Activated CD4-positive, CD25-positive, alpha-beta regulatory T cell treated with anti-CD3 and anti-CD28 coated beads, Interleukin-2, amount 50 U/mL, for 72 hours (primary cell): ENCODE measurements around the gene GPBP1L1.
"Not testable (repeated sequence)": the region's sequence is repeated elsewhere in the genome, so short reads cannot be mapped to it uniquely, and the experiment has no call there.

Source experiments
- DNase-seq: peaks from one replicate; pipeline ENCODE4 v3.0.0; 2021

Gene GPBP1L1

DNA sequence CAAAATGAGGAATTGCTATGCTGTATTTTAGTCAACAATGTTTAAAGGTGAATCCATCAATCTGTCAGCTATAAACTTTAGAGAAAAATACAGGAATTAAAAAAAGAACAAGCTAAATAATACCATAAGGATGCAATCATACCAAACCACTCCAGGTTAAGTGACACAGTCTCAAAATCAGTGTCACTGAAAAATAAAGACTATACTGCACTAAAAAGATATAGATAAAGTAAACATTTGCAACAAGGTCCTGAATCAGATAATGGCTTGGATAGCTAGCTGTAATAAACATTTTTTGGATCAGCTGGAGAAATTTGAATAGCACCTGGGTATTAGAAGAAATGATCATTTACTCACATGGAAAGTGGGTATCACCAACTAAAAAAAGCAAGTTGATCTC, 7.8 kb downstream of the GPBP1L1 start:
- DNase-seq, result no peak

GRCh38 chr1:45677751-45678245, 8.5 kb downstream of the GPBP1L1 start:
- no peak for DNase-seq

DNA sequence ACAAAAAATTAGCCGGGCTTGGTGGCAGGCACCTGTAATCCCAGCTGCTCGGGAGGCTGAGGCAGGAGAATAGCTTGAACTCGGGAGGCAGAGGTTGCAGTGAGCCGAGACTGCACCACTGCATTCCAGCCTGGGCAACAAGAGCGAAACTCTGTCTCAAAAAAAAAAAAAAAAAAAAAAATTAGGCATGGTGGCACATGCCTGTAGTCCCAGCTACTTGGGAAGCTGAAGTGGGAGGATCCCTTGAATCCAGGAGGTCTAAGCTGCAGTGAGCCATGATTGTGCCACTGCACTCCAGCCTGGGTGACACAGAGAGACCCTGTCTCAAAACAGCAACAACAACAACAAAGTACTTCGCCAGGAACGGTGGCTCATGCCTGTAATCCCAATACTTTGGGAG, 9.8 kb downstream of the GPBP1L1 start:
- not testable (repeated sequence) for DNase-seq

GRCh38 chr1:45674478-45674877, 11.9 kb downstream of the GPBP1L1 start:
- DNase-seq, result no peak

DNA sequence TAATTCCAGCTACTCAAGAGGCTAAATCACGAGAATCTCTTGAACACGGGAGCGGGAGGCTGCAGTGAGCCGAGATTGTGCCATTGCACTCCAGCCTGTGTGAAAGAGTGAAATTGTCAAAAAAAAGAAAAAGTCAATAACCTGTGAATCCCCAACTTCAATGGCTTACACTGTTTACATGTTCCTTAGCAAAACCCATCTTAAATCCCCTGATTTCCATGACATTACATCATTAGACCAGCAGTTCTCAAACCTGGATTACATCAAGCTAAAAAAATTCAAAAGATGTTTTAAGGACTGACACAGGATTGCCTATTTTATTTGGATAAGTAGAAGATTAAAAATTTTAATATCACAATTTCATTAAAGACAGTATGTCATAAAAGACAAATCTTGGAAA, 12.4 kb downstream of the GPBP1L1 start:
- no peak for DNase-seq

GRCh38 chr1:45669859-45670655, 16.3 kb downstream of the GPBP1L1 start:
- DNase-seq, result no peak

DNA sequence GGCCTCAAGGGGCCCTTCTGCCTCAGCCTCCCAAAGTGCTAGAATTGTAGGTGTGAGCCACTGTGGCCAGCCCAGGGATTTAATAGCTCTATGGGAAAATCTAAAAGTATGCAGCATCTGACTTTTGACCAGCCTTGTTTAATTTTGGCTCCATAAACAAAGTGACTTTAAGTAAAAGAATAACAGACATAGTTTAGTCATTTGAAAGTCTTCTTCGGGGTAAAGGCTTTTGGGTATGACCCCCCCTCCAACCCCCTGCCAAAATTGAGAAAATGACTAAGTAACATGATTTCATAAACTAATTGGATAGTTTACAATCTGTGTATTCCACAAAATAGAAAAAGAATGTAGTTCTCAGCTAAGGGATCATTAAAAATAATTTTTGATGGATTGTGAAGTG, 17.0 kb downstream of the GPBP1L1 start:
- DNase-seq, result no peak

DNA sequence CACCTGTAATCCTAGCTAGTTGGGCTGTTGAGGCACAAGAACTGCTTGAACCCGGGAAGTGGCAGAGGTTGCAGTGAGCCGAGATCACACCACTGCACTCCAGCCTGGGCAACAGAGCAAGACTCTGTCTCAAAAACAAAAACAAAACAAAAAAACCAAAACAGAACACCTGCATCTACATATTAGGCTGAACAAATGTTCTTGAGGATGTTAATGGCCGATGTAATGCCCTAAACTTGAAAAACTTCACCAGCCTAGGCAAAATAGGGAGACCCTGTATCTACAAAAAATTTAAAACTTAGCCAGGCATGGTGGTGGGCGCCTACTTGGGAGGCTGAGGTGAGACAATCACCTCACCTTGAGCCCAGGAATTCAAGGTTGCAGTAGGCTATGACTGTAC, 17.8 kb downstream of the GPBP1L1 start:
- DNase-seq, result no peak

GRCh38 chr1:45667321-45668111, 18.8 kb downstream of the GPBP1L1 start:
- no peak for DNase-seq

DNA sequence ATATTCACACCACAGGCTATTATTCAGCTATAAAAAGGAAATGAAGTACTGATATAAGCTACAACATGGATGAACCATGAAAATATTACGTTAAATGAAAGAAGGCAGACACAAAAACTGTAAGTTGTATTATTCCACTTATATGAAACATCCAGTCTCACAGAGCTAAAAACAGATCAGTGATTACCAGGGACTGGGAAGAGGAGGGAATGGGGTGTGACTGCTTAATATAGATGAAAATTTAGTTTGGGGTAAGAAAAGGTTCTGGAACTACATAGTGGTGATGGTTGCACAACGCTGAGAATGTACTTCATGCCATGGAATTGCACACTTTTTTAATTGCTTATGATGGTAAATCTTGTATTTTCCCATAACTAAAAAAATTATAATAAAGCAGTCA, 19.5 kb downstream of the GPBP1L1 start:
- no peak for DNase-seq

- DNase-seq, result no peak
Measured at GRCh38 chr1:45660336-45660735, 26.0 kb downstream of the GPBP1L1 start.

- DNase-seq, result no peak
Measured at GRCh38 chr1:45659222-45659621, 27.1 kb downstream of the GPBP1L1 start.

DNA sequence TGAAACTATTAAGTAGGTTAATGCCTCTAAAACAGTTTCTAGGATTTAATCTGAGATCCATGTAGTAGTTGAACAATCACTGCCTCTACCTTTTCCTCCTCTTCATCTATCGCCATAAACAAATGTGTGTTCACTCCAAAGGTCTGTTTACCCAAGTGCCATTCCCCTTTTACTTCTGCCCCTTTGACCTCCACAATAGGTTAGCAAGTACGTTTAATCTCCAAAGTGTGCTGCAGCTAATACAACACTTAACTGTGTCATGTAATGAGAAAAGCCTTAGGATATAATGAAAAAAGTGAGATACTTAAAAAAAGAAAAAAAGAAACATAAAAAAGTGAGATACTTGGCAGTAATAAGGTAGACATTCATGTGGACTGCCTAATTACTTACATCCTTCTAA, 28.2 kb downstream of the GPBP1L1 start:
- DNase-seq, result no peak

- no peak for DNase-seq
Measured at GRCh38 chr1:45656573-45657226, 29.6 kb downstream of the GPBP1L1 start.

- DNase-seq, result no peak
Measured at GRCh38 chr1:45654540-45655280, 31.6 kb downstream of the GPBP1L1 start.

DNA sequence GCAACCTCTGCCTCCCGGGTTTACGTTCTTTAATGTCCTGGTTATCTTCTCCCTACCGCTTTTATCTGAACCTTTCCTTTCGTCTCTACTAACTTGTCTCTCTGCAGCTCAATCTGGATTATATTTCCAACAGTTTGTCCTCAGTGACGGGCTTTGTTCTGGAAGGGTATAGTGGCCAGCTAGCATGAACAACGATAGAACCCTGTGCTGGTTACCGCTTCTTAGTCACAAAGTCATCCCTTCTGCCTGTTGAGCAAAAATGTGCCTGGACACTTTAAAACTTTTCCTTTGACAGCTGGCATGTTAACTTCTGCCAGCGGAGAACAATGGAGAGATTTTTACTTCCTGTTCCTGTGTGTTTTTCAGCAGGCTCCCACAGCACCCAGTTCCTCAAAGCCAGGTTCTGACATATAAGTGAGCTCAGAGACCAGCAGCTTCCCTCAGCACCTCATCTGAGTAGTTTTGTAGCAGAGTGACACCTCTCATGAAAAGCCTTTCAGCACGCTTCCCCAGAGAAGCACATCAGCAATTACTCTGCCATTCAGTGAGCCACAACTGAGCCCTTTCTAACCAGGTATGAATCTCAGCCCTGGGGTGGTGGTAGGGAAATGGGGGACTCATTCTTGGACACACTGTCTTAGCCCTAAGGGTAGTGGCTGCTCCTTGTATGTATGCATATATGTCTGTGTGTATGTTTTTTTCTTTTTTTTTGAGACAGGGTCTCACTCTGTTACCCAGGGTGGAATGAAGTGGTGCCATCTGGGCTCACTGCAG, 38.9 kb downstream of the GPBP1L1 start:
- no peak for DNase-seq

DNA sequence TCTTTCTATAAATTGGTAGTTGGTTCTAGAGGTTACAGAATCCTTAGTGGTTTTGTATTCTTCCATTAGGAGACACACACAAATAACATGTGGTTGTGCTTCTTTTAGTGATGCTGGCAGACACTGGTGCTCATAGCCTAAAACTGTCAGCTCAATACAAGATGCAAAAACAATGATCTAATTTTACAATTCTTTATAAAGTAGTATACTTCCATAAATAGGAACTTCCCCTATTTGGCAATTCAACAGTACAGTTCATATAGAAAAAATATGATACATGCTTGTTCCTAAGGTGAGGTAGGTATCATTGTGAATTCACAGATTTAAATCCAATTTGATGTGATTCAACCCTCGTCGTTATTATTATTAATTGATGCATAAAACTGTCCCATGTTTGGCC, 41.7 kb downstream of the GPBP1L1 start:
- DNase-seq, result no peak

DNA sequence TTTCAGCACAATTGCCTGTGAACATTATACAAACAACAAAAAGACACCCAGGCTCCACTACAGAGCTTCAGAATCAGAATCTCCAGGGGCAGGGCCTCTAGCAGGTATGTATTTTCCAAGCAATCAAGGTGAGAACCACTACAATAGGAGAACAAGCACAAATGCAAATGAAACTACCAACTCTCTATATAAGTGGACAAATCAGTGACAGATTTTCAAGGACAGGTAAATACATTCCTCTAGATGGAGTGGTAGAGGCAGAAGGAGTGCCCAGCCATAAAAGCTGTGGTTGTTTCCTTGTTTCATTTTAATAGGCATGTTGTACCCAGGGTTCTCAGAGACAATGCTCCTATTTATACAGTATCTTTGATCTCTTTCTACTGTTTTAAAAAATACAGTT, 42.4 kb downstream of the GPBP1L1 start:
- no peak for DNase-seq

DNA sequence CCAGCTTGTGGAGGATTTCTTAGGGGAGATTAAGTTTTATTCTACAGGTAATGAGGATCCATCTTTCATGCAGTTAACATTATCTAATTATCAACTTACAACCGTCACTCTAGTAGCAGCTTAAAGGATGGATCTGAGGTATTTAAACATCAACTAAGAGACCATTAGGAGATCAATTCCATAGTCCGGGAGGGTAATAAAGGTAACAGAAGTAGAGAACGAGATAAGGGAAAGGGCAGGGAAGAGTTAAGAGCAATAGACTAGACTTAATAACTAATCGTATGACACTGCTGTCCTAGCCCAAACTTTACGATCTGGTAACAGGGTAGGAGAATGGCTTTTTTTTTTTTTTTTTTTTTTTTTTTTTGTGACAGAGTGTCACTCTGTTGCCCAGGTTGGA, 43.0 kb downstream of the GPBP1L1 start:
- no peak for DNase-seq

GRCh38 chr1:45640293-45640692, 46.0 kb downstream of the GPBP1L1 start:
- no peak for DNase-seq

- no peak for DNase-seq
Measured at GRCh38 chr1:45635211-45635610, 51.1 kb downstream of the GPBP1L1 start.

DNA sequence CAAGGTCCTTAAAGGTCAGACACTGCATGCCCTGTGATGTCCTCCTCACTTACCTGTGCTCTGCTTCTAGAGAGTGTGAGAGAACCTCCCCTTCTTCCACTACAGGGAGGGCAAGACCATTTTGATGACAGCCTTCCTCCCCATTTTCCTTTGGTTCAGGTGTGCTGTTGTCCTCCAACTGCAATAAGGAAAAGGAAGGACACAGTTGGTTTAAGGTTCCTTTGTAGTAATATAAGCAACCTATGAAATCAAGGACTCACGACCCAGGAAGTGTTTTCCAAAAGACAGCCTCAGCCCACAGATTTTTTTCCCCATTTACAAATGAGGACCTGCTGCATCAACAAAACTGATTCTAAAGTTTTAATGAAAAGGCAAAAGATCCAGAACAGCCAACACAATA, 55.9 kb downstream of the GPBP1L1 start:
- no peak for DNase-seq
